GM21825 (cell line): ENCODE results near the gene CITED2.

Experiments used
- ATAC-seq: cut with Tn5 transposase; IDR thresholded peaks from one replicate; pipeline ENCODE4 v1.9.1; 2021; ENCODE audit warnings: mild to moderate bottlenecking, moderate library complexity; ENCODE audit not compliant: unreplicated experiment

CITED2 gene

DNA sequence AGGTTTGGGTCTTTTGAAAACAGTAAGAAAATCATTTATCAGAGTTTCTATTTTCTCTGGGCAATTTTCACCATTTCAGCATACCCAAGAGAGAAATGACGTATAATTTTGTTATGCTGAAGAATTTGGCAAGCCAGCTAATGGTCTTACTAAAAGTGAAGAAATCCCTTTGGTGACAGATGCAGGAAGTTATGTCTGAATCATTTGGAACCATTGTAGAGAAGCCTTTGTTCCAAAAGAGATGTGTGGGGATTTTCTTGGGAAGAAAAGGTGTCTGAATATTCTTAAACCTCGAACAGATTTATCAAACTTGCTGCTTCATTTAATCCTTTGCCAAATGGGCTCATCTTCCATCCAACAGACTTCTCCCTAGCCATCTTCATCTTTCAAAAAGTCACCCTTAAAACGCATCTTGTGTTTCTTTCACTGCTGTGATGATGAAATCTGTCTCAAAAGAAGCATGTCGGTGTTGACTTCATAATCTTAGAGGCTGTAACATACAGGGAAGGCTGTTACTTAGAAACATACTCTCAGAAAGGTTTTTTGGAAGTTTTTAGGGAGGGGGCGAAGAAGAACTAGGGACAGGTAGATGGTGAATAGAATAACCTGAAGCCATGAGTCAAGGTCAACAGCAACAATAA is 39.5 kb downstream of the CITED2 start:
- no peak for ATAC-seq

DNA sequence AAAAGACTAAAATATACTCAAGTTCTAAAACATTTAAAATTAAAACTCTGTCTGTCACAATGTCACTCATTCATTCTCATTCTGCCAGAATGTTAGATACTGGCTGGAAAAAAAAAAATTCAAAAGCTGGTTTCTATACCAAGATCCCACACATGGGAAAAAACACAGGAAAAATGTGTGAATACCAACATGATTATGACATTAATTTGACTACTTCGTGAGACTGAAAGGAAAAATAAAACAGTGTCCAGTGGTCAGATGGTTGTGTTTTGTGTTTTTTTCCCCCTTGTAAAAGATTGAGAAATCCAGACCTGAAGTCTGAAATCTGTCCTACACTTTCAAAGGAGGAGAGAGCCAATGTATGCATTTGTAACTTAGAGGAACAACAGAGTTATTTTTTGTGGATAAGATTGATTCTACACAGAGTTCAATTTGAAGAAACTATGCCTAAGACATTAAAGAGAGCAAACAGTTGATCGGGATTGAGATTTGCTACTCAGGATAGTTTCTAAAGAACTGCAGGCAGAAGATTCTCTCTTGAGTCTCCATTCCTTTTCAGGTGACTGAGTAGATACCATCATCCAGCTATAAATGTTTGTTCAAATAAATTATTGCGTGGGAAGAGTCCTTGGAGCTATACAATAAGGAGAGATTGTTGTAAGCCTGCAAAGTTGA is 43.5 kb downstream of the CITED2 start:
- no peak for ATAC-seq

DNA sequence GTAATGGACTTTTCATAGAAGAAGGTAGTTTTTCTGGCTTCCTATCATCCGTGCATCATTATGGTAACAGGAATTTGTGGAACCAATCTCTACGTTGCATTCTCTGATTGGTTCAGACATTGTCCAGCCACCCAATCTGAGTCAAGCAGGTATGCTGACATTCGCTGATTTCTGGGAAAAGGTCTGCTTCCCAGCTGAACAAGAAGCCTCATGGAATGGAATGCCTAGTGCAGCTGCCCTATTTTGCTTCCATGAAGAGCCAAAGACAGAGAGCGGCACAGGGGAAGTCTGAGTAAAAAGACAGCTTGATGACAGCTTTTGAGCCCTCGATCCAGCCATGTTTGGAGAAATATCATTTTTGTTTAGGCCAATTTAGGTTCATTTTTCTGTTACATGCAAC is 44.1 kb downstream of the CITED2 start:
- no peak for ATAC-seq

DNA sequence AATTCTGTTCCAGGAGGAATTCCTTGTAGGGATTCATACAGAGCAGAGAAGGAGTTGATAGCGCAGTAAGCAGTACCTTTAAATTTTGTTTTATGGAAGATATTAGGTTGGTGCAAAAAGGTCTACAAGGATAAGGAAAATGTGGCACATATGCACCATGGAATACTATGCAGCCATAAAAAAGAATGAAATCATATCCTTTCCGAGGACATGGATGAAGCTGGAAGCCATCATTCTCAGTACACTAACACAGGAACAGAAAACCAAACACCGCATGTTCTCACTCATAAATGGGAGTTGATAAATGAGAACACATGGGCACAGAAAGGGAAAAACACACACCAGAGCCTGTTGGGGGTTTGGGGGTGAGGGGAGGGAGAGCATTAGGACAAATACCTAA is 45.2 kb downstream of the CITED2 start:
- ATAC-seq: no peak

DNA sequence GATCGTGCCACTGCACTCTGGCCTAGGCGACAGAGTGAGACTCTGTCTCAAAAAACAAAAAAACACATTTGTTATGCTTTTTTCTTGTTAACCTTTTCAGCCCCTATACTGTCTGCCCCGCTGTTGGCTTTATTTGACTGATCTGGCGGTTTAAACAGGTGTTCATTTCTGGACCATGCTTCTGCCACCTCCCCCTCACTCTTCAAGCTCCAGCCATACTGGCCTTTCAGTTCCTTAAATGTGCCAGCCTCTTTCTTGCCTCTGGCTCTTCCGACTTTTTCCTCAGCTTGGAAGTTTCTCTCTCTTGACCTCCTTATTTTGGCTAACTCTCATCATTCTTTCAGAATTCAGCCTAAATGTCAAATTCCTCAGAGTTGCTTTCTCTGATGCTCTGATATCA is 47.4 kb downstream of the CITED2 start:
- ATAC-seq: no peak

DNA sequence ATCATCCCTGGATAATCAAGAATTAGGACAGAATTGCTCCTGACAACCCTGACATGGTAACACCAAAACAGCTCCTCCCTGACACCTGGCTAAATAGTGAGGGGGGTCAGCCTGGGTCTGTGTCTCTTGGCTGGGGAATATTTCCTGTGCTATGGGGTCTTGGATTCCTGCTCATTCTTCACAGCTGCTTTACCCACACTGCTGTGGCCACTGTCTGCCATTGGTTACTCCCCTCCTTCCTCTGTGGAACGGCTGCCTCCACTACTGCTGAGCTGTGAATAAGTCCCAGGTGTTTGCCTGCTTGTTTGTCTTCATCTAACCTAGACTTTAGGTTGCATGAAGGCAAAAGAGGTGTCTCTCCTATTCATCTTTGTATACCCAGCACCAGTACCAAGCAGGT is 48.8 kb downstream of the CITED2 start:
- no peak for ATAC-seq

DNA sequence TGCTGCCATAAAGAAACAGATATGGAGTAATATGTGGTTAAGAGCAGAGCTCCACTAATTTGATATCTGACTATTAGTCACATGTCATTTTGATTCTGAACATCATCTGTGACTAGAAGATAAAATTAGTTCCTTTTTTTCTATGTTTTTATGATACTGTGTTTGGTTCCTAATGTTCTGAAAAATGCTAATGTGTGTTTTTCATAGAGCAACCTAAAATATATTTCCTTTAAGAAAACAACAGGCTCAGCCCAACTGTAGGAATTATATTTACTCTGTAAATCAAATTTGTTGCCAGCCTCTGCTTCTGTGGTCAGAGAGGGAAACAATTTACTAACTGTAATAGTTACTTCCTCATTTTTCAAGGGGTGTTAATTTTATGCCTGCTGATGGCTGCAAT is 49.3 kb downstream of the CITED2 start:
- peak; percentile 51 for ATAC-seq

DNA sequence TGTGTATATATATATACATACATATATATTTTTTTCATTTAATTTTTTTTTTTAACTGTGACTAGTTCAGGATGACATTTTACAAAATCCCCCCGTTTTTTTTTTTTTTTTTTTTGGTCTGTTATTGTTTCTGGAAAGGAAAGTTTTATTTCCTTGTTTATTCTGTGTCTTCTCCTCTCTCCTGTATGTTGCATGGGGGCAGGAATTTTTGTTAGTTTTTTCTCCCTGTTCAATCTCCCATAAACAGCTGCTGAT is 50.2 kb downstream of the CITED2 start:
- ATAC-seq: no peak

DNA sequence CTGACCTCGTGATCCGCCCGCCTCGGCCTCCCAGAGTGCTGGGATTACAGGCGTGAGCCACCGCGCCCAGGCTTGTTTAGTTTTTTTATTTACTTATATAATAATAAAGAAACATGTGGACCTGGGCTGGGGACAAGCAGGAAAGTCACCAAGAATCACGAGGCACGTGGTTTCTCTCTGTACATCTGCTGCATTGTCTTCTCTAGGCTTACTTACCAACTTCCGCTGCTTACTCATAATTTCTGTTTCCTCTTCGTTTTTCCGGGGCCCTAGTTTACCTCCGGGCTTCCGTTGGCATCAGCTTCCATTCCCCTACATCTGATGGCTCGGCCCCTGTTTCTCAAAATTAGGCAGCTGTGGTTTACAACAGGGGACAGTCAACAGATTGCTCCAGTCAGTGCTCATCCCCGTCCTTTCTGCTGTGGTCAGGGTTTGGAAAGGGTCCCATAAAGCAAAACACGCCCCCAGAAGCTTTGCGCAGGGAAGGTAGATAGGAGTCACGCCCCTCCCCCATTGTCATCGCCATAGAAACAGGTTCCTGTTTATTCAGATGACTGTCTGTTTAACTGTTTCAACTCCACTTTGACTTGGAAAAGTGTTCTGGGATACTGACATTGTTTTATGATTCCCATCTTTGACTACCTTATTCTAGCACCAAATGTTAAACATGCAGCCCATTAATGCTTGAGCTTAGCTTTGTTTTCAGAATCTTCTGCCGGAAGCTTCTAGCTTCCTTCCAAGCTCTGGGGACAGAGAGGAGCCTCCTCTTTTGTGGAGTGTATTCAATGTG is 50.7 kb downstream of the CITED2 start:
- ATAC-seq: peak; percentile 41
